LNCaP clone FGC (cell line): ENCODE data around the gene B4GALT4.

Experiments
- DNase-seq: peaks from one replicate; pipeline ENCODE4 v3.0.0-alpha.2; 2011; ENCODE audit warnings: low read depth
- H3K4me3 ChIP-seq: 2 replicates; pipeline ENCODE4 v1.5.1; 2011; ENCODE audit warnings: mild to moderate bottlenecking, low read depth, low read length, control low read depth
- CTCF ChIP-seq: IDR thresholded peaks from 2 replicates; pipeline ENCODE4 v1.5.1; 2012; ENCODE audit warnings: mild to moderate bottlenecking; ENCODE audit not compliant: control insufficient read depth, insufficient read depth; ENCODE audit errors: extremely low read depth

B4GALT4 gene

GRCh38 chr3:119211803-119212202 lies 28.9 kb downstream of the B4GALT4 start:
- TF ChIP-seq CTCF: no peak

GRCh38 chr3:119211193-119211592 lies 29.5 kb downstream of the B4GALT4 start:
- no peak for DNase-seq

More at GRCh38 chr3:119211803-119212202, 28.9 kb downstream of the B4GALT4 start:
- DNase-seq: no peak
- H3K4me3 ChIP-seq: no peak overlapping the region

GRCh38 chr3:119207512-119207875 lies 33.2 kb downstream of the B4GALT4 start:
- no peak for DNase-seq
- TF ChIP-seq CTCF: no peak
- H3K4me3 ChIP-seq: no peak overlapping the region

More at GRCh38 chr3:119211193-119211592, 29.5 kb downstream of the B4GALT4 start:
- no peak for TF ChIP-seq CTCF
- H3K4me3 ChIP-seq: no peak overlapping the region

GRCh38 chr3:119206611-119207511 lies 33.8 kb downstream of the B4GALT4 start:
- no peak for TF ChIP-seq CTCF
- H3K4me3 ChIP-seq: no peak overlapping the region
- no peak for DNase-seq

GRCh38 chr3:119205685-119206084 lies 35.0 kb downstream of the B4GALT4 start:
- DNase-seq: no peak
- no peak for TF ChIP-seq CTCF
- H3K4me3 ChIP-seq: no peak overlapping the region

GRCh38 chr3:119205209-119205608 lies 35.5 kb downstream of the B4GALT4 start:
- no peak for DNase-seq
- no peak overlapping the region for H3K4me3 ChIP-seq
- no peak for TF ChIP-seq CTCF
